Measurements from ENCODE around the gene GNAT1. TPM values are rescaled to one million over a fixed set of nuclear protein-coding genes. Genes with fewer than 3 reads are reported as not detected.
"Not testable (repeated sequence)": the region's sequence is repeated elsewhere in the genome, so short reads cannot be mapped to it uniquely, and the experiment has no call there.

GNAT1 gene
- total RNA-seq, 1 donor from 2014 or later: not detected

DNA sequence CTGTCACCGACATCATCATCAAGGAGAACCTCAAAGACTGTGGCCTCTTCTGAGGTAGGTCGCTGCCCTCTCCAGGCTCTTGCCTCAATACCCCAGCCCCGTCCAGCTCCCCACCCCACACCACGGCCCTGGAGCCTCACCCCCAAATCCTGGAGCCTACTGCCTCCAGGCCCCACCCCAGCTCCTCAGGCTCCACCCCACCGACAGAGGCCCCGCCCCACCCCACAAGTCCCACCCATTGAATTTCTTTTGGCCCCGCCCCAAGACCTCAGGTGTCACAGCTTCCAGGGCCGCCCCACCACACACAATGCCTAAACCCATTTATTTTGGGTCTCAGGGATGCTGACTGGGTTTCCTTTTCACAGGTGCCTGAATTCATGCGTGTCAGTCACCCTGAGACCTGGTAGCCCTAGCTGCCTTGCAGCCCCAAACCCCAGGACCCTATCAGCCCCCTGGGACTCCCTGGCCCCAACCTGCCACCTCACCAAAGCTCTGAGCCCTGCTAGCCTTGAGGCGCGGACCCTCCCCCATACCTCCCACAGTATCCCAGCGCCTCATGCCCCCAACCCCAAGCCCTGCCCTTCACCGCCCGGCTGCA lies 3.6 kb downstream of the GNAT1 start:
- intact Hi-C loops (cut with DNase I): loop anchor here (5.0 kb wide), 1 partner anchor 127 kb away; the partner anchor contains the start of gene HYAL2
- DNase-seq (ENCODE audit: low spot score): no peak

DNA sequence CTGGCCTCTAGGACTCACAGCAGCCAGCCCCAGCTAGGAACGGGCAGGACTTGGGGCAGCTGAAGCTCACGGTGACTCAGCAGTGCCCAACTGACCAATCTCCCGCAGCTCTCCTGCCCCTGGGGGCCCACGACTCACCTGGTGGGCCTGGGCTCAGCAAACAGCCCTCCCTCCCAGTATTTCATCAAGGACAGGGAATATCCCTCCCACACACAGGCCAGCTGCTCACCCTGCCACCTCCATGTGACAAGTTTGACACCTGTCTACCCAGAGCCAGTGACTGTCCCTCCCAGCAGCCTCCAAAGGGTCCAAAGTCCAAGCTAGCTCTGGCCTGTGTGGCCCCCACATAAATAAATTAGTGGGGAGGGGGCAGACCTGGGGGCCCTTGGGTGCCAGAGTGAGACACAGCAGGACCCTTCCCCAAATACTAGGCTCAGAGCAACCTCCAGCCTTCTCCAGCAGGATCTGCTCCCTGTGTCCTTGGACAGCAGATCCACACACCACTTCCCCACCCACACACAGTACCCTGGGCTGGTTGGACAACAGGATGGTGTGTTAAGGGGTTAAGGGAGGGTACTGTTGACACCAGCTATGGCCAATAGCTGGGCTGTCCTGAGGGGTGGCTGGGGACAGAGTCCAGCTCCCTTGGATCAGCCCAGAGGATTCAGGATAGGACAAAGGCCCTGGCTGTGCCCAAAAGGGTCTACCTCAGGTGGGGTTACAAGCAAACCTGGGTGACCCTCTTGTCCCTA lies 4.3 kb downstream of the GNAT1 start:
- no peak for DNase-seq (ENCODE audit: low spot score)
- intact Hi-C loops (cut with DNase I): no loop called here

DNA sequence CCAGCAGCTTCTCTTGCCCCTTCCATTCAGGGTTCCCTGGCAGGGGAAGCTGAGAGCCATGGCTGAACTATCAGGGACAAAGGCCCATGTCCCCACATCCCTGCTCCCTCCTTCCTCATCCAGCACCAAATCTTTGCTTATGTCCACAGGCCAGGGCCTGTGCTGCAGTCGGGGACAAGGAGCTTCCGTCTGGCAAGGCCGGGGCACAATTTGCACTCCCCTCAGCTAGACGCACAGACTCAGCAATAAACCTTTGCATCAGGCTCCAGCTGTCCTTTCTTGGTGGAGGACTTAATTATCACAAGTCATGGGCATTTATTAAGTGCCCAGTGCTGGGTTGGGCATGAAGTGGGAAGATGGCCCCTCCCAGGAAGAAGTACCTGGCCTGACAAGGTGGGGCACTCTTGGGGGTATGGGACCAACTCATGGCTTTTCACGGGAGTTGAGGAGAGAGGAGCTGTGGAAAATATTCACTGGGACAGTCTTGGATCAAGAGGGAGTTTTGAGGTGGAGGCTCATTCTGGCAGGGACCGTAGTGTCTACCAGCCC lies 4.9 kb downstream of the GNAT1 start:
- DNase-seq (ENCODE audit: low spot score): no peak
- intact Hi-C loops (cut with DNase I): no loop called here

DNA sequence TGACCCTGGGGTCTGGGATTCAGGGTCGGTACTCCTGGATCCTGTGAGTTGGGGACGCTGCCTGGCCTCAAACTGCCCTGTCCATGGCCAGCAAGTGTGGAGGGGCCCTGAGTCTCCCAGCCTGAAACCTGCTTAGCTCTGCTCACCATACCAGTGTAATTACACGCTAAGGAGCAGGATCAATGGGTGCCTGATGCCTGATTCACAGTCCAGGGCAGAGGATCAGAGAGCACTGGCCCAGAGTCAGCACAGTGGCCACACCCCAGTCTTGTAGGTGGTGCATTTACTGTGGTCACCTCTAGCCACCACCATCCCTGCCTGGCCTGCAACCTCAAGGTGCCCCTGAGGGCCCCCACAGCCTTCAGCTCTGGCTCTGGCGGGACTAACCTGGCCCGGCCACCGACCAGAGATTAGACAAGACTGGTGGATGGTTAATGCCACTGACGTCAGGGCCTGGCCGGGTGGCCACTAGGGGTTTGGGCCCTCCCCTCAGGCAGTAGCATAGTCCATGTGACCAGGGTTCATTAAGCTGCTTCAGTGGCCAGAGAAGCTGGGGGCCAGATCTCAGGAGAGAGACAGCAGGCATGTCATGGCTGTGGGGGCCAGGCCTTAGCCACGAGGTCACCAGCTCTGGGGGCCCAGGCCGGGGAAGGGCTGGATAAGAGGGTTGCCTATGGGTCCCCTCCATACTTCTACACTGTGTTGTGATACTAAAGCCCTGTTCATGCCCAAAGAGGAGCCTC lies 10.3 kb downstream of the GNAT1 start:
- no peak for DNase-seq (ENCODE audit: low spot score)
- intact Hi-C loops (cut with DNase I): no loop called here

DNA sequence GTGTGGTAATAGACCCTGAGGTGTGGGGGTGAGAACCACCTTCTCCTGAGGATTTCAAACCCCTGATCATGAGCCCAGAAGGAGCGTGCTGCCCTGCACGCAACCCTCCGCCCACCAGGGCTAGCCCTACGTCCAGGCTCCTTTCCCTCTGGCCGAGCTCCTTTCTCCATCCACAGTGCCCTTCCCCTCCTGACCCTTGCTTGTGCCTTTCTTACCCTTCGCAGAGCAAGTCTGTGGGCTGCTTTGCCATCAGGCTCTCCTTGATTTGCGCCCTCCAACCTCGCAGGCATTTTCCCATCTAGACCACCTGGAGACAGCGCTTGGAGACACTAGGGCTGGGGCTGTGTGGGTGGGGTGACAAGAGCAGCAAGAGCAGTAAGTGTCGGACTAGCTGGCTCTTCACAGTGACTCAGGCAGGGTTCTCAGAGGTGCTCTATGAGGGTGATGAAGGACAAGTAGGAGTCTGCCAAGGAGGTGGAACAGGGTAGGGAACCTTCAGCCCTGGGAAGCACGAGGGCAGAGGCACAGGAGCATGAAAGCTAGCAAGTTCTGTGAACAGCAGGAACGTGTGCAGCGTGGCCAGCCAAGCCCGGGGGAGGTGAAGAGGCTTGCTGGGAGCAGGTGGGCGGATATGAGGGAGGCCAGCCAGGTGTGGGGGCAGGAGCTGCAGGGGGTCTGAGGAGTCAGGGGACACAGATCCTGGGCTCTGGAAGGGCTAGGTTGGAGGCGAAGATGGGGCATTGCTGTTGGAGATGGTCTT lies 11.1 kb downstream of the GNAT1 start:
- intact Hi-C loops (cut with DNase I): no loop called here
- DNase-seq (ENCODE audit: low spot score): no peak

DNA sequence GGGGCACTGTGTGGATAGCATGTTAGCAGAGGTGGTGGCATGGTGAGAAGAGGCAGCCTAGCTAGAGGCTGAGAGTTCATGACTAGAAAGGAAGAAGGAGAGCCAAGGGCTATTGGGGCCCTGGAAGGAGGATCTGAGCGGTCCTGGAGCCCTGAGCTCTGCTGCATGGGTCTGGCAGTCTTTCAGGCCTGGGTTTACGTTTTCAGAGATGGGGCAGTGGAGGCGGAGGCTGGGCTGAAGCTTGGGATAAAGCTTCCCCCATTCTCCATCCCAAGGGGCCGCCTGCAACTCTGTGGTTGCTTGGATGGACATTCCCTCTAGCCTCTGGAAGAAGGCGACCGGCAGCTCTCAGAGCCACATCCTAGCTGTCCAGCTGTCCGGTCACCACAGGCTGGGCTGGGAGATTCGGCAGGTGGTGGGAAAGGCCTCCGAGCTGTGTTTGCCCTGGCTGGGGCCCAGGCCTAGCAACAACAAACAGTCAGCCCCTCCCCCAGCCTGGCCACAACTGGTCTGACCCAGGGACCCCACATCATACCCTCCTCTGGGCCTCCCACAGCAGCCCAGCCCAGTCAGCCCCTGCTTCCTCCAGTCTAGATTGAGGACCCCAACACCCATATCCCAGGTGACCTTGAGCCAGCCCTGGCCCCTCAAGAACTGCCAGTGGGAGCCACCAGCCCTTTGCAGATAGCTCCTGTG lies 11.9 kb downstream of the GNAT1 start:
- intact Hi-C loops (cut with DNase I): no loop called here
- DNase-seq (ENCODE audit: low spot score): no peak

DNA sequence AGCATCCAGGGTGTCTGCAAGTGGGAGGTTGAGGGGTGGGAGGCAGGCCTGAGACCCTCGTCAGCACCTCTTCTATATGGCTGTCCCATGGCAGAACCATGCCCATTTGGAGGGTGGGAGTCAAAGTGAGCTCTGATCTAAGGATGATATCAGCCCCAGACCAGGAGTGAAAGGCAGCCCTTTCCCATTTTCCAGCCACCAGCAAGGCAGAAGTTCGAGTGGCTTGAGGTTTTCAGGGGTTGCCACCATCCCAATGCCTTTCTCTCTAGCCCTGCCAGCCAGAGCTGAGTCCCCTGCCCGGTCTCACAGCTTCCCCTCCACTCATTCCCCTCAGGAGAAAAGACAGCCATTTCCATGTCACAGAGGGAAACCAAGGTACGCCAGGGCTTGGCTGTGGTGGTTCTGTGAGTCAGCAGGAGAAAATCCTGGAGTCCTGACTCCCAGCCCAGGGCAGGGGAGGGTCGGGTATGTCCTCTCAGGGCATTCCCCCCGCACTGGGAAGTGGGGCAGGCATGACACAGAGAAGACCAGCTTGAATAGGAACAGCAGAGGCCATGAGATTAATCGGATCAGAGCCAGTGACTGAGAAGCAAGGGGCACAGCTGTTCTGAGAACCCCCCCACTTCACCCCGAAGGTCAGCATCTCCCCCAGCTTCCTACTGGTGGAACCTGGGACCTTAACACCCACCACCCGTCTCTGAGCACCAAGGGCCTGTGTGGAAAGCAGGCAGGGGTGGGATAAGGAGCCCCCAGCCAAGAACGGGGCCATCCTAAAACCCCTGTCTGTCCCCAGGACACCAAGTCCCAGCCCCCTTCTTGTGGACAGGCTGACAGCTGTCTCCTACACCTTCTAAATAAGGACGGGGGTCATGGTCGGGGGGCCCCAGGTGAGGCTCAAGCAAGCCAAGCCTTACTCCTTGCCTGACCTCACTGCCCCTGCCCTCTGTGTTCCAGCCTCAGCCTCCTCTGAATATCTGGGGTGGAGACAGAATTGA lies 12.7 kb downstream of the GNAT1 start:
- no peak for DNase-seq (ENCODE audit: low spot score)
- intact Hi-C loops (cut with DNase I): no loop called here

DNA sequence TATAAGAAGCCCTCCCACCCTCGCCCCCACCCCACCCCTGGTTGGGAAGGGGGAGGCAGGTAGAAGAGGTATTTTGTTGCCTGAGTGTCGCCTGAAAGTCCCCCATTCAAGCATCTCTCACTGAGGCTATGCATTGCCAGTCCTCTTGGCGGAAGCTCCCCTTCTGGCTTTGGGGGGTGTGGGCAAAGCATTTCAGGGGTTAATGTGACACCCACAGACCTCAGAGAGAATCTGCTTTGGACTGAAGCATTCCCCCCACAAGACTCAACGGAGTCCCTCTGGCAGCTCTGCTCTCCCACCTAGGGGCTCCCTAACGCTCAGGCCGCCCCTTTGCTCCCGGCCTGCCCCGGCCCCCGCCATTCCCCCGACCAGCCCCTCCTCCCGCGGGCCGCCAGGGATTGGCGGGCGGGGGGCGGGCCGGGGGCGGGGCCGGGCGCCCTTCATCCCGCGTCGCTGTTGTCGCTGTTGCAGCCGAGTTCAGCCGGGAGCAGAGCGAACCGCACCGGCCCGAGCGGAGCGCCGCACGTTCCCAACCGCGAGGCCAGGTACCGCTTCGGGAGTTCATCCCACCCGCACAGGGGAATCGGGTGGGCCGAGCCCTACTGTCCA lies 13.5 kb downstream of the GNAT1 start, which contains the start of gene SLC38A3:
Gene SLC38A3, plus strand, starts transcription at position 468 of the 609 bp plus-strand sequence. CDS start 8,929 bp downstream, outside the sequence.
- intact Hi-C loops (cut with DNase I): no loop called here
- no peak for DNase-seq (ENCODE audit: low spot score)

DNA sequence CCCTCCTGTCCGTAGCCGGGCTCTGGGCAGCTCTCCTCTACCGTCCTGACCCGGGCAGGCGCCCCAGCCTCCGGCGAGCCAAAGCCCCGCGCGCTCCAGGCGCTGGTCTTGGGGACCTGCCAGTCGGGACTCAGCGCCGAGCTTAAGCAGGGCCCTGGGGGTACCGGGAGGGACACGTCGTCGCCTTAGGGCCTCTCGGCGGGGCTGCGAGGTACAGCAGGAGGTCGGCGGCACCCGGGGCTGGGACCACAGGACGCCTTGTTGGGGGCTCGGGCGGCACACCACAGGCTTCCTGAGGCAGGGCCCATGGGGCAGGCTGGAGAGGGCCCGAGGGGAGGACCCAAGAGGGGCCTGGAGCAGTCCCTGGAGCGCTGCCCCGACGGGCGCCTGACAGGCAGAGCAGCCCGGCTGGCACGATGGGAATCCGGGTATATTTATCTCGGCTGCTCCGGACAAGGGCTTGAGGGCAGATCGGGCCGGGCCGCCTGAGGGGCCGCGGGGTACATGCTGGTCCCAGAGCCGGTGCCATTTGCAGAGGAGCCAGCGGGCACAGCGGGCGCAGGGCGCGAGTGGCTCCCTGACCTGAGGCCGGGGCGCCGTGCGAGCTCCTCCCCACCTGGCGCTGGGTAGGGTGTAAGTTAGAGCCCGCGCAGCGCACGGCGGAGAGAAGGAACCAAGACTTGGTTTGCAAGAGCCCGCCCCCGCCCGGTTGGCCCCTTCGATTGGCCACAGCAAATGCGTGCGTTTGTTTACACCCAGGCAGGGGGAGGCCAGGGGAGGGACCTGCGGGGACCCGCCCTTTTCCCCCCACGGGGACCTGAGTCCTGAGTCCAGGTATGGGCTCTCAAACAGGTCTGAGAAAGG lies 14.2 kb downstream of the GNAT1 start:
- DNase-seq (ENCODE audit: low spot score): peak; percentile 80
- intact Hi-C loops (cut with DNase I): no loop called here

DNA sequence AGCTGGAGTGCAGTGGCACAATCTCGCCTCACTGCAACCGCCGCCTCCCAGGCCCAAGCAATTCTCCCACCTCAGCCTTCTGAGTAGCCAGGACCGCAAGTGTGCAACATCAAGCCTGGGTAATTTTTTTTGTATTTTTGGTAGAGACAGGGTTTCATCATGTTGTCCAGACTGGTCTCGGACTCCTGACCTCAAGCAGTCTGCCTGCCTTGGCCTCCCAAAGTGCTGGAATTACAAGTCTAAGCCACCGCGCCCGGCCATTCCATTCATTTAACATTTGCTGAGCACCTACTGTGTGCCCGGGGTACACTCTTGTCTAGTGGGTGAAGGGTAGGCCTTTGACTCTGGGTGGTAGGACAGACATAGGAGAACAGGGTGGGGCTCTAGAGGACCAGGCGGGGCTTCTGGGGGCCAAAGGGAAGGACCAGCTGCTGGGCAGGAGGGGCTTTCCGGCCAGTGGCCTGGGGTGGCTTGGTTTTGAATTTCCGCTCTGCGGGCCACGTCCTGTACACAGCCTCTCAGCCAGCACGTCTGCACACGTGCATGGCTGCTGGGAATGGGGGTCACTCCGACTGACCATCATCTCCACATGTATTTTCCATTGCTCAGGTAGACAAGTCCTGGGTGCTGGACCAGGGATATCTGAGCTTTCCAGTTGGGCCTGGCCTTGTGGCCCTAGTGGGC lies 16.1 kb downstream of the GNAT1 start:
- DNase-seq (ENCODE audit: low spot score): no peak
- intact Hi-C loops (cut with DNase I): no loop called here

DNA sequence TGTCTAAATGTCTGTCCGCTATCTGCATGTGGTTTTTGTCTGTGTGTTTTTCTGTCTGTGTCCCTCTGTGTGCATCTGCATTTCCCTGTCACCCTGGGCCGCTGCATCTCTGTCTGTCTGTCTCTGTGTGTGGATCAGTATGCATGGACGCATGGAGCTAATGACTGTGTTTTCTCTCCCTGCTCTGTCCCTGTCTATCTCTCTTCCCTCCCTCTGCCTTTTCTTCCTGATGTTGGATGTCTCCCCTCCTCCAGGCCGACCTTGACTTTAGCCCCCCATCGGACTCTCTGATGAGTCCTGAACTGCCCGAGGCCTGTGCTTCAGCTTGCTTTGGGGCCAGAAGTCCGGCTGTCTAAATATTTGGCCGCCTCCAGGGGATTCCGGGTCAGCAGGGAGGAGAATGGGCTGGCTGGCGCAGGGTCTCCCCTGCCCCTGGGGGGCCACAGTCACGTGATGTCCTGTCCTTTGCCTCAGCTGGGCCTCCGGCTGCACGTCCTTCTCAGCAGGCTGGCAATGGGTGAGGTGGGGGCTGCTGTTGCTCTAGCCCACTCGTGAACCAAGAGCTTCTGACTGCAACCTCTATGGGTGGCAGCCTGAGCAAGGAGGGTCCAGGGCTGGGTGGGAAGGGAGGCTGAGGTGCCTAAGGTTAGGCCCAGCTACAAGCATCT lies 17.4 kb downstream of the GNAT1 start:
- intact Hi-C loops (cut with DNase I): no loop called here
- DNase-seq (ENCODE audit: low spot score): no peak

DNA sequence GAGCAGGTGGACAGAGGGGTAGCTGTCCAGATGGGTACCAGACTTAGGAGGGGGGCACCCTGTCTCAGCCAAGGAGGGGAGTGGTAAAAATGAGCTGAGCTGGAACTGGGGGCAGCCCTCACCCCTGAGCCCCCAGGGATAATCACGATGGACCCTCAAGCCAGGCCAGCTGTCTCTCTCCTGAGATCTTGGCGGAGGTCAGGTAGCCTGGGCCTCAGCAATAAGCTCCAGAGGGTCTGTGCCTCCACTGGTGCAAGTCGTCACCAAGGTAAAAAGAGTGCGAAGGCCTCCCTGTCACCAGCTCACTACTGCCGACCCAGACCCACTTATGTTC lies 18.7 kb downstream of the GNAT1 start:
- no peak for DNase-seq (ENCODE audit: low spot score)
- intact Hi-C loops (cut with DNase I): no loop called here

DNA sequence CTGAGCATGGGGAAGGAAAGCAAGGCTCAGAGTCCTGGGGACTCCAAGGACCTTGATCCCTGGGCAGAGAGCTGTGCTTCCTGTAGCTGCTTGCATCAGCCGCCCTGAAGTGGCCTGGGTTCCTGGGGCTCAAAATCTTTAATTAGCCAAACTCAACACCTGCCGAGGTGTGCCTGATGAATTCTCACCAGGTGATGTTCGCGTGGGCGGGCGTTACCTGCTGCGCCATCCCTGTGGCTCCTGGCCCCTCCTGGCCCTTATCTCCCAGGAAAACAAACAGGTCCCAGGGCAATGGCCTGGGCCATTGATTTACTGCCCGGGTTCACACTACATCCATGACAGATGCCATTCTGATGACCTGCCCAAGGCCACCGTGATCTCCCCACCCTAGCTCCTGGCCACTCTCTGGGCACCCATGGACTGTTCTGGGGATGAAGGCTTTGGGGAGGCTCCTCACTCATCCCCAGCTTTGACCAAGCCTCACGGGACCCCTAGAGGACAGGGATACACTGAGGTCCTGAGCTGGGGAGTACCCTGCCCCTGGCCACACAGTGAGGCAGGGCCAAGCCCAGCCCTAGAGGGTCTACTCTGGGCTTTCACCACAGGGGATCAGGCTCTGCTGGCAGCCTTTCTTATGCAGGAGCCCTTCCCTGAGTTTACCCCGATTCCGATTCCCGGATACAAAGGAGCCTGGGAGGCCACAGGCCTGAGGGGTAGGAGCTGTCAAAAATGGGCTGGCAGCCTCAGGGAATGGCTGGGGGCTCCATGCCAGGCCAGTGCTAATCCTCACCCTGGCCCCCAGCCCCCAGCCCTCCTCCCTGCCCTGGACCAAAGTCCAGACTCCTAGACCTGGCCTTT lies 19.3 kb downstream of the GNAT1 start:
- intact Hi-C loops (cut with DNase I): no loop called here
- DNase-seq (ENCODE audit: low spot score): no peak

DNA sequence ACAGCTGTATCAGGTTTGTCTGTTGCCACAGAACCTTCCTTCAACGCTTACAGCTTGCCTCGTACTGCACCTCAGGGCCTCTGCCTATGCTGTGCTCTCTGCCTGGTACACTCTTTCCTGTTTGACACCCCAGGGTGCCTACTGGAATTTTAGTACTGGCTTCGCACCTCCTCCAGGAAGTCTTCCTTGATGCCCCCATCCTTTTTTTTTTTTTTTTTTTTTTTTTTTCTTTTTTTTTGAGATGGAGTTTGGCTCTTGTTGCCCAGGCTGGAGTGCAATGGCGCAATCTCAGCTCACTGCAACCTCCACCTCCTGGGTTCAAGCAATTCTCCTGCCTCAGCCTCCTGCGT lies 19.9 kb downstream of the GNAT1 start:
- intact Hi-C loops (cut with DNase I); DNase-seq (ENCODE audit: low spot score): not testable (repeated sequence)

DNA sequence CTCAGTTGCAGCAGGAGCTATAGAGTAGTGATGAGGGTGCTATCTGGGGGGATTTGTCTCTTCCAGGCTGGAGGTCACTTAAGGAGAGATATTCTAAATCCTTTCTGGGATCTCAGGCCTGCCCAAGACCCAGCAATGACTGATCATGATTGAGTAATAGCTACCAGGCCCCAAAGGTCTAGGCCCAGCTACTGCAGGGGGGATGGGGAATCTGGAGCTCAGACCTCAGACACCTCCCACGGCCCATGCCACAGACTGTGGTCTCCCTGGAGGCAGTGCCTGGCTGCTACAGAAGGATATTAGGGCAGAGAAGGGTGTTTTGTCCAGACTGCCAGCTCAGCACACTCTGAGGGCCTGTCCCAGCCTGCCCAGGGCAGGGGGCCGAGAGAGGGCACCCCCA lies 20.5 kb downstream of the GNAT1 start:
- DNase-seq (ENCODE audit: low spot score): no peak
- intact Hi-C loops (cut with DNase I): no loop called here

Measured in cardiac septum (tissue), 1 donor.